Peyer's patch (tissue), 4 donors: ENCODE results near the gene CDK10.
"Not testable (repeated sequence)": the region's sequence is repeated elsewhere in the genome, so short reads cannot be mapped to it uniquely, and the experiment has no call there.

ENCODE experiments used
- POLR2A ChIP-seq, 2 donors: fragments of 450-650 bp; IDR thresholded peaks; one replicate each; pipeline ENCODE4 v1.5.1; 2017; ENCODE audit warnings: antibody characterized with exemption in 2 of 2, mild to moderate bottlenecking in 2 of 2, moderate library complexity in 2 of 2
- TF ChIP-seq, protein P1 (sequence below), 6 experiments: fragments of 450-650 bp in 4 of 6; fragments of 200-600 bp in 2 of 6; sonication (generic) in 1 of 6; IDR thresholded peaks; one replicate each; pipeline ENCODE4 v1.5.1; 2017 to 2019; ENCODE audit warnings: antibody characterized with exemption in 6 of 6, mild to moderate bottlenecking in 3 of 6, moderate library complexity in 1 of 6

DNA sequence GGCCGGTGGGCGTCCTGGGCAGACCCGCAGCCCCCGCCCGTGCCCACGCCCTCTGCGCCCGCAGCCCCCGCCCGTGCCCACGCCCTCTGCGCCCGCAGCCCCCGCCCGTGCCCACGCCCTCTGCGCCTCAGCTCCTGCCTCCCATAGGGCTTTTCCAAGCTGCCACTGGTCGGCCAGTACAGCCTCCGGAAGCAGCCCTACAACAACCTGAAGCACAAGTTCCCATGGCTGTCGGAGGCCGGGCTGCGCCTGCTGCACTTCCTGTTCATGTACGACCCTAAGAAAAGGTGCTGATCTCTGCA is 8.2 kb downstream of the CDK10 start:
- TF ChIP-seq, protein P1, sequence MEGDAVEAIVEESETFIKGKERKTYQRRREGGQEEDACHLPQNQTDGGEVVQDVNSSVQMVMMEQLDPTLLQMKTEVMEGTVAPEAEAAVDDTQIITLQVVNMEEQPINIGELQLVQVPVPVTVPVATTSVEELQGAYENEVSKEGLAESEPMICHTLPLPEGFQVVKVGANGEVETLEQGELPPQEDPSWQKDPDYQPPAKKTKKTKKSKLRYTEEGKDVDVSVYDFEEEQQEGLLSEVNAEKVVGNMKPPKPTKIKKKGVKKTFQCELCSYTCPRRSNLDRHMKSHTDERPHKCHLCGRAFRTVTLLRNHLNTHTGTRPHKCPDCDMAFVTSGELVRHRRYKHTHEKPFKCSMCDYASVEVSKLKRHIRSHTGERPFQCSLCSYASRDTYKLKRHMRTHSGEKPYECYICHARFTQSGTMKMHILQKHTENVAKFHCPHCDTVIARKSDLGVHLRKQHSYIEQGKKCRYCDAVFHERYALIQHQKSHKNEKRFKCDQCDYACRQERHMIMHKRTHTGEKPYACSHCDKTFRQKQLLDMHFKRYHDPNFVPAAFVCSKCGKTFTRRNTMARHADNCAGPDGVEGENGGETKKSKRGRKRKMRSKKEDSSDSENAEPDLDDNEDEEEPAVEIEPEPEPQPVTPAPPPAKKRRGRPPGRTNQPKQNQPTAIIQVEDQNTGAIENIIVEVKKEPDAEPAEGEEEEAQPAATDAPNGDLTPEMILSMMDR (IDR thresholded peaks at IDR 0.05), result not testable (repeated sequence)
- TF ChIP-seq POLR2A (IDR thresholded peaks at IDR 0.05), result not testable (repeated sequence)
